HG03135 (cell line): ENCODE results near the gene GPNMB.
A peak's percentile ranks its signal among the peaks of the same experiment; 100 is the strongest.

Source experiments
- ATAC-seq: cut with Tn5 transposase; IDR thresholded peaks from one replicate; pipeline ENCODE4 v1.9.1; 2021; ENCODE audit warnings: mild to moderate bottlenecking, moderate library complexity; ENCODE audit not compliant: unreplicated experiment

Gene GPNMB

GRCh38 chr7:23228412-23228811 lies 18.2 kb upstream of the GPNMB start:
- ATAC-seq, result no peak

GRCh38 chr7:23230641-23231101 lies 15.9 kb upstream of the GPNMB start:
- no peak for ATAC-seq

GRCh38 chr7:23232966-23233365 lies 13.6 kb upstream of the GPNMB start:
- ATAC-seq, result no peak

GRCh38 chr7:23234569-23235296 lies 11.8 kb upstream of the GPNMB start:
- peak; percentile 84 for ATAC-seq

- ATAC-seq, result no peak
These were observed 10.8 kb upstream of the GPNMB start for GRCh38 chr7:23235813-23236221.

GRCh38 chr7:23237000-23237399 lies 9.6 kb upstream of the GPNMB start:
- no peak for ATAC-seq

GRCh38 chr7:23238983-23239652 lies 7.5 kb upstream of the GPNMB start:
- no peak for ATAC-seq

GRCh38 chr7:23239698-23240097 lies 6.9 kb upstream of the GPNMB start:
- ATAC-seq, result no peak

GRCh38 chr7:23242321-23242720 lies 4.3 kb upstream of the GPNMB start:
- ATAC-seq, result no peak

GRCh38 chr7:23242935-23243334 lies 3.6 kb upstream of the GPNMB start:
- ATAC-seq, result no peak

GRCh38 chr7:23247046-23247602 lies 549 bp downstream of the GPNMB start:
- ATAC-seq, result no peak

GRCh38 chr7:23247603-23248335 lies 1.2 kb downstream of the GPNMB start:
- no peak for ATAC-seq

- ATAC-seq, result no peak
These were observed 2.9 kb downstream of the GPNMB start for GRCh38 chr7:23249486-23249885.

- no peak for ATAC-seq
These were observed 7.6 kb downstream of the GPNMB start for GRCh38 chr7:23254051-23254681.

- ATAC-seq, result no peak
These were observed 10.2 kb downstream of the GPNMB start for GRCh38 chr7:23256731-23257130.

- no peak for ATAC-seq
These were observed 13.8 kb downstream of the GPNMB start for GRCh38 chr7:23260371-23260770.

- ATAC-seq, result peak; percentile 92
These were observed 15.4 kb downstream of the GPNMB start for GRCh38 chr7:23261843-23262452.

- no peak for ATAC-seq
These were observed 18.4 kb downstream of the GPNMB start for GRCh38 chr7:23264916-23265458.

- ATAC-seq, result no peak
These were observed 20.3 kb downstream of the GPNMB start for GRCh38 chr7:23266918-23267317.

- ATAC-seq, result no peak
These were observed 20.8 kb downstream of the GPNMB start for GRCh38 chr7:23267357-23267756.
